ENCODE measurements around the gene RELL1. TPM values are rescaled to one million over a fixed set of nuclear protein-coding genes. Genes with fewer than 3 reads are reported as not detected.

Gene RELL1
- total RNA-seq, 2 experiments from 2014 or later, result 20.1 to 23.2 TPM

DNA sequence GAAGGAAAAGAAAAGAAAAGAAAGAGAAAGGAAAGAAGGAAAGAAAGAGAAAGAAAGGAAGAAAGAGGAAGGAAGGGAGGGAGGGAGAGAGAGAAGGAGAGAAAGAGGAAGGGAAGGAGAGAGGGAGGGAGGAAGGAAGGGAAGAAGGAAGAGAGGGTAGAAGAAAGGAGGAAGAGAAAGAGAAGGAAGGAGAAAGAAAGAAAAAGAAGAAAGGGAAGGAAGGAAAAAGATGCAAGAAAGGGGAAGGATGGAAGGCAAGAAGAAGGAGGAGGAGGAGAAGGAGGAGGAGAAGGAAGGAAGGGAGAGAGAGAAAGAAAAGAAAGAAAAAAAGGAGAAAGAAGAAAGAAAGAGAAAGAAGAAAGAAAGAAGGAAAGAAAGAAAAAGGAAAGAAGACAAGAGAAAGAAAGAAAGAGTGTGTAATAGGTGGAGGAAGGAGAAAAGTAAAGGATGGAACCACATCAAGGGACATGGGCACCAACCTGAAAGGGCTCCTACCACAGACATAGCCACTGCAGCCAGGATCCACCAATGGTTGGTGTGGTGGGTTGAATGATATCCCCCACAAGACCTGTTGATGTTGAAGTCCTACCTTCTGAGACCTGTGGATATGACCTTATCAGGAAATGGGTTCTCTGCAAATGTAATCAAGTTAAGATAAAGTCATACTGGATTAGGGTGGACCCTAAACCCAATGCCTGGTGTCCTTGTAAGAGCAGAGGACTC lies 80.2 kb downstream of the RELL1 start:
- ChIA-PET CTCF (no interaction called here), POLR2A (no interaction called here)

DNA sequence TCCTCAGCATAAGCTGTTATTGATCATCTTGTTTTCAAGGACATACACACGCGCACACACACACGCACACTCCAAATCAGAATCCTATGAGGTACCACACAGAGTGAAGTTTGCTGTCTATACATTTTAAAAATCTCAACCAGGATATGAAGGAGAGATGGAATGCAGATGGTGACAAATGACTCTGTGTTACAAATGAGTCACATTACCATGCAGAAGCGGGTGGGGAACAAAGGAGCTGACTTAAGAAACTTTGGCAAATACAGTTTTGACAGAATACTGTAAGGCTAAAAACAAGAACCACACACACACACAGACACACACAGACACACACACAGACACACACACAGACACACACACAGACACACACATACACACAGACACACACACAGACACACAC lies 81.7 kb downstream of the RELL1 start:
- POLR2A ChIA-PET, result no interaction called here

GRCh38 chr4:37603711-37604110 lies 82.5 kb downstream of the RELL1 start:
- CTCF ChIA-PET, result interaction anchor here (0.7 to 2.0 kb wide), 6 partner anchors 9 to 182 kb away, joined by 3 to 7 read pairs (median 4); no protein-coding TSS in a partner anchor

More for the DNA sequence above, 81.7 kb downstream of the RELL1 start:
- CTCF ChIA-PET, result interaction anchor here (0.7 to 2.0 kb wide), 4 partner anchors 11 to 181 kb away, joined by 3 to 5 read pairs (median 3); no protein-coding TSS in a partner anchor

GRCh38 chr4:37603070-37603468 lies 83.1 kb downstream of the RELL1 start:
- ChIA-PET CTCF (interaction anchor here (0.7 to 2.0 kb wide), 7 partner anchors 10 to 176 kb away, joined by 3 to 7 read pairs (median 4); no protein-coding TSS in a partner anchor), POLR2A (no interaction called here)

More at GRCh38 chr4:37603711-37604110, 82.5 kb downstream of the RELL1 start:
- POLR2A ChIA-PET, result no interaction called here

DNA sequence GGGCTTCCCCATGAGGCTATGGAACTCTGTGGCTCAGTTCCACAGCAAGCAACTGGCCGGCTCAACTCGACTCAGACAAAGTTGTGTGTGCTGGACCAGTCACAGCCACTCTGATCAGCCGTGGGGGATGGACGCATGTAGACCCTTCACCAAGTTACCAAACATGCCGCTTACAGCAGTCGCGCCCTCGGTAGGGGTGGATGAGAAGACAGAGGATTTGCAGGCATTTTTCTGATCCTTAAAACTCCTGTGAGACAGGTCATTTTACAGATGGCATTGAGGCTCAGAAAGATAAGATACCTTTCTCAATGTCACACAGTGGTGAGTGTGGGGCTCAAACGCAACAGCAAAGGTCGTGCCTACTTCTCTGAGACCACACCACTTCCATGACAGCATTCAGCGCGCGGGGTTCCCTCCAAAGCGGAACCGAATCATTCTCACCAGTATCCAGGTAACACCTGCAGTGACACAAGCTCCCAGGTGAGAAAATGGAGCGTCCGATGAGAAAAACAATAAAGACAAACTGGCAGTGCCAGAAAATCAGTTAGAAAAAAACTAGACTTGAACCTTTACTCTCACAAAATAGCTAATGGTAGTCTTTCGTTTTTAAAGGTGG lies 83.6 kb downstream of the RELL1 start:
- ChIA-PET POLR2A (no interaction called here), CTCF (interaction anchor here (1.2 to 2.0 kb wide), 6 partner anchors 11 to 177 kb away, joined by 3 to 7 read pairs (median 4); no protein-coding TSS in a partner anchor)

- ChIA-PET CTCF (interaction anchor here (0.5 kb wide), 1 partner anchor 85 kb away, joined by 4 read pairs; no protein-coding TSS in a partner anchor), POLR2A (no interaction called here)
Measured at GRCh38 chr4:37601531-37601930, 84.6 kb downstream of the RELL1 start.

GRCh38 chr4:37599092-37599790 lies 86.9 kb downstream of the RELL1 start:
- ChIA-PET POLR2A (interaction anchor here (1.1 kb wide), 1 partner anchor 84 kb away, joined by 4 read pairs; no protein-coding TSS in a partner anchor), CTCF (no interaction called here)

GRCh38 chr4:37597034-37597433 lies 89.1 kb downstream of the RELL1 start:
- CTCF ChIA-PET, result no interaction called here
- POLR2A ChIA-PET, result no interaction called here

DNA sequence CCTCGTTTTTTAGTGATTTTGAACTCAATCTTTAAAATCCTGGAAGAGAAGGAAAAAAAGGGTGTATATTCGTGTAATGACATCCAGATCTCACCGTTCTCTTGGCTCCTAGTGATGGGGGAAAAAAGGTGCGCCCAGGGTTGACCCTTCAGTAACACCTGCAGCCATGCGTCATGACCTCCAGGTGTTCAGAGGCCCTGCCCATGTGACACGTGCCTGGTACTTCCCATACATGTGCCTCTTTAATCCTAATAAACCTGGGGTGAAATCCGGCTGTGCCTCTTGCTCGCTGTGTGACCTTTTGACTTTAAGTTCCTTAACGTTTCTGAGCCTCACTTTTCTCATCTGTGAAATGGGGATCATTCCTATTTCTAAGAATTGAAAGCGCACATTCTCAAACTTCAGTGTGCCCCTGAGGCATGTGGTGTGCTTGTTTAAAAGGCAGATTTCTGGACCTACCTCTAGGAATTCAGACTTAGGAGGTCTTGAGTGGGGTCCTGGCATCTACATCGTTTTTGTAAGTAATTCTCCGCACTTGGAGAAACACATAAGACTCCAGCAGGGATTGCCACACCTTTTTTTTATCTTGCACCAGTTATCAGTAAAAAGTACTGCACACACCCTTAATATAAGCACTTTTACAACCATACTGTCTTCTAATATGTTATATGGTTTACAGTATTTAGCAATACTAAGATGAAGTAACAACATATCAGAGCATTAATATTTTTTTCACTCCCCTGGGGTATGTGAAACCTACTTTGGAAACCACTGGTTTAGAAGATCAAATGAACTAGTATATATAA lies 90.1 kb downstream of the RELL1 start:
- ChIA-PET POLR2A (no interaction called here), CTCF (no interaction called here)

DNA sequence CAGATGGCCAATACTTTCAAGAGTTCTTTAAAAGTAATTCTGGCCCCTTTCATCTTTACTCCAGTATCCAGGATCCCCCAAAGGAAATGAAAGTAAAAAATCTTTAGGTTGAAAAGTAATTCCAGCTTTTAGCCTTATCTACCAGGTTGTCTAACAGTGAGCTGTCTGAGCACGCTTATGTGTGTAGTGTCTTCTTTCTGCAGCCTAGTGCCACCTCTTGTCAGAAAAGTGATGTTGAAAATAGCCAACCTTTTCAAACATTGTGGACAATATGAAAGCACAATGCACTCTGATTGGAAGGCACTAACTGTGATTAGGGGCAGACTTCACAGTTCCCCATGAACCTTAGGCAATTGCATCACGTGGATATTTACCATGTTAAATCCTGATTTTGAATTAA lies 92.1 kb downstream of the RELL1 start:
- ChIA-PET POLR2A (no interaction called here), CTCF (no interaction called here)

GRCh38 chr4:37591349-37591748 lies 94.8 kb downstream of the RELL1 start:
- CTCF ChIA-PET, result no interaction called here
- POLR2A ChIA-PET, result no interaction called here

DNA sequence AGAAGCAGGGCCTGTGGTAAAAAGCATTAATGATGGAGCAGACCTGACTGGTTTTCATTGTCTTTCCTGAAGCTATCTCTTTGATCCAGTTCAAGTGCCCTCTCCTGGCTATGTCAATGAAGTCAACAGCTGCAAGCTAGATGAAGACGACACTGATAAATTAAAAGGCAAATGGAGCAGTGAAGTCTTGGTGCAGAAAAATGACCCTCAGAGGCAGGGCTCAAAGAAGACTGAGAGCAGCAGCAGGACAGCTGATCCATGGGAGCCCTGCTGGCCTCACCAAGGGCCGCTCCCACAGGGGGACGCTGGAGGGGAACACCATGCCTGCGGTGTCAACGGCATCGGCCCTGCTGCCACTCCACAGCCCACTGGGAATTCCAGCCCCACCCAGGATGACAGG lies 96.2 kb downstream of the RELL1 start:
- CTCF ChIA-PET, result no interaction called here
- POLR2A ChIA-PET, result no interaction called here

DNA sequence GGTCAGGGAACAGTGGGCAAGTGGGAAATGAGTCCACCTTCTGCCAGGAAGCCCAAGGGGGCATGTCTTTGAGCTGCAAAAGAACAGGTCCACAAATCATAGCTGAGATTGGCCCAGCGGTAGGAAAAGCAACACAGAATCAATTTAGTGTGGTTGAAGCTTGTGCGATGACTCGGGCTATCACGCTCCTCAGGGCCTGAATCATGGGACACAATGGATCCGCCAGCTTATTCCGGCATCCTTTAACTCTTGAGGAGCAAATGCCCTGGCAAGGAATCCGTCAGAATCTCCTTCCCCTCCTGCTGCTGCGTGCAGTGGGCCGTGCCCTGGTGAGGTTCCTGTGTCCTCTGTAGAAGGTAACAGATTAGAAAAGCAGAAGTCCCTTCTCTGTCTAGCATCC lies 98.0 kb downstream of the RELL1 start:
- ChIA-PET CTCF (no interaction called here), POLR2A (no interaction called here)

GRCh38 chr4:37586194-37586593 lies 100.0 kb downstream of the RELL1 start:
- ChIA-PET CTCF (no interaction called here), POLR2A (no interaction called here)

DNA sequence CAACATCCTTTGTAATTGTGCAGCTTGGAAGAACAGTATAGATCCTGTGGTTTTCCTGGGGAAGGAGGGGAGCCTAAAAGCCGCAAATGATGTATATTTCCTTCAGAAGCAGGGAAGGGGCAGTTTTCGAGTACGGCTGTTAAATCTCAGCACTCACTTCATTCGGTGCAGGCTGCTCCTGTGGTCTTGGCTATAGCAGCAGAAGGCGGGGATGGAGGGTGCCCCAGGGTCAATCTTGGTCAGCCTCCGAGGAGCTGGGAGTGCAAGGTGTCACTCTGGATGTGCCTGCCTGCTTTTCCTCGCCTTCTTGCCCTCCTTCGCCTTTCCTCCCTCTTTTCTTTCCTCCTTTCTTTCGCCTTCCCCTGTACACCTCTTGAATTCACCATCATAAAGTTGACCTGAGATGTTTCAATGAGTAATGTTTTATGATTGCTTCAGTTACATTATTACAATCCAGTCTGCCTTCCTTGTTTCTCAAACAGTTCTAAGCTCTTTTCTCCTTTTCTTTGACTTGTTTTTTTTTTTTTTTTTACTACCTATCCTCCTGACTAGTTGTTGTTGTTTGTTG lies 101.6 kb downstream of the RELL1 start:
- ChIA-PET CTCF (no interaction called here), POLR2A (no interaction called here)

DNA sequence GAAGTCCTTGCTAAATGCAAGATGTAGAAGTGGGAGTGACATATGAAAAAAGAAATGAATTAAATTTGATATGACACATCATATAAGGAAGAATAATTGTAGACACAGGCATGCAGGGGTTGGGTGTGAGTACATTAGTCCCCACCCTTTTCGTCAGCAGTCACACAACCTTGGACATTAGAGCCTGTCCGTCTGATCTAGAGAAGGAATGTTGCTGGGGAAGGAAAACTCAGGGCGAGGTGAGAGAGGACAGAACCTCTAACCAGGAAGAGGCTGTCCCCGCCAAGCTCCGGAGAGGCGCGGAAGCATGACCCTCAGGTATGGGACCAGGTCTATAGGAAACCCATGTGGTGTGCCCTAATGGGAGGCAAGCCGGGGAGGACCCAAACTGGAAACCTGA lies 102.1 kb downstream of the RELL1 start:
- ChIA-PET POLR2A (no interaction called here), CTCF (no interaction called here)

DNA sequence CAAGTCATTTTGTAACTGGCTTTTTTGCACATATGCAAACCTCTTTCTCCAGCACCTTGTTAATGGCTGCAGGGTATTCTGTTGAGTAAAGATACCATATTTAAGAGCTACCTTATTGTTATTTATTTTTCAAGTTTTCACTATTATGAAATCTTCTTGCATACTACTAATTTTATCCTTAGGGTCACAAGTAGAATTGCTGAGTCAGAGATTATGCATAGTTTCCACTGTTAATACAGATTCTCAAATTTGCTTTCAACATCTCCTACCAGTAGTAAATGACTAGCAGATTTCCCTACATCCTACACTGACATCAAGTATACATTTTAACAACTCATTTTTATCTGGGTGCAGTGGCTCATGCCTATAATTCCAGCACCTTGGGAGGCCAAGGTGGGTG lies 112.6 kb downstream of the RELL1 start:
- ChIA-PET CTCF (no interaction called here), POLR2A (no interaction called here)

DNA sequence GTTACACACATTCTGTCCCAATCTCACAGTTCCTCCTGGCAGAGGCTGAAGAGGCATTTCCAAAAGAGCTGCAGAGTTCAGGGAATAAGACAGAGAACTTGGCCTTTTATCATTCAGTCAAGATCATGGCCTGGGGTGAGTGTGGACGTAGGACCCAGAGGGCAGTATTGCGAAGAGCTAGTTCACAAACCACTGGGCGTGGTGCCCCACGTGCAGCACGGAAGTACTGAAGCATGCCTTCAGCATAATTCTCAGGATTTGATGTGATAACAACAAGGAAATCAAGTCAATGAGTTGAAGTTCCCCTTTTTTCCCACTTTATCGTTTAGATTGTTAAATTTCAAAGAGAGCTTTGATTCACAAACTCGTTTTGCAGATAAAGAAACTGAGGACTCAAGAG lies 117.7 kb downstream of the RELL1 start:
- ChIA-PET CTCF (interaction anchor here (0.9 to 1.9 kb wide), 2 partner anchors 8 to 115 kb away, joined by 3 to 4 read pairs; no protein-coding TSS in a partner anchor), POLR2A (no interaction called here)

DNA sequence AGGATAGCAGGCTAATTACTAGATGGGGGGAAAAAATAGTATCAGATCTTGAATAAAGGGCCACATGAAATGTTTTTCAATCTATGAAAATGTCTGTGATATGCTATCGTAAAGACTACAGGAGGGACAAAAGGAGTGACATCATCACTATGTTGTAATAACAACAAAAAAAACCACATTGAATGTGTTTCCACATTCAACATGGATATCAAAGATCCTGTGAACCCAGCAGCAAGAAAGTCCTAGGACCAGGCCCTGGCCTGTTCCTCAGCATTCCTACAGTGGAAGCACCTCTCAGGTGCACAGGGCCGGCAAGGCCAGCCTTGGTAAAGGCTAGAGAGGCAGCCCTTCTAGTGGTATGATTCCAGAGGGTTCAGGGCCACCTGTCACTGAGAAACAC lies 118.3 kb downstream of the RELL1 start:
- ChIA-PET CTCF (interaction anchor here (2.0 kb wide), 1 partner anchor 114 kb away, joined by 11 read pairs; a partner anchor contains a TSS), POLR2A (no interaction called here)

- ChIA-PET POLR2A (no interaction called here), CTCF (no interaction called here)
Measured at GRCh38 chr4:37562592-37562991, 123.6 kb downstream of the RELL1 start.
